HL-60 (cell line): ENCODE results near the gene TBC1D17.

Experiments used
- DNase-seq, 2 experiments: peaks; one replicate each; pipeline ENCODE4 v3.0.0-alpha.2; 2010 to 2020; ENCODE audit warnings: low read depth in 1 of 2, low spot score in 1 of 2
- H3K27ac ChIP-seq: fragments of 250-450 bp; sonication (Bioruptor Pico); replicated peaks from 2 replicates; pipeline ENCODE4 v1.5.1; 2020; ENCODE audit warnings: mild to moderate bottlenecking, moderate library complexity
- H3K27me3 ChIP-seq: fragments of 250-450 bp; sonication (Bioruptor Pico); 2 replicates; pipeline ENCODE4 v1.5.1; 2021; ENCODE audit warnings: mild to moderate bottlenecking, moderate library complexity; ENCODE audit not compliant: insufficient read depth, poor library complexity, severe bottlenecking
- H3K4me3 ChIP-seq: replicated peaks from 2 replicates; pipeline ENCODE4 v1.5.1; 2011; ENCODE audit warnings: mild to moderate bottlenecking, control low read depth, low read length; ENCODE audit not compliant: insufficient read depth
- GABPA ChIP-seq: IDR thresholded peaks from 2 replicates; pipeline ENCODE4 v1.6.1; 2012; ENCODE audit warnings: low read depth
- POLR2AphosphoS5 ChIP-seq: IDR thresholded peaks from 2 replicates; pipeline ENCODE4 v1.6.1; 2012; ENCODE audit warnings: low read depth
- SPI1 ChIP-seq: IDR thresholded peaks from 2 replicates; pipeline ENCODE4 v1.6.1; 2012; ENCODE audit warnings: low read depth, mild to moderate bottlenecking, borderline replicate concordance
- TF ChIP-seq, protein P1 (sequence below): IDR thresholded peaks from 2 replicates; pipeline ENCODE4 v1.6.1; 2012; ENCODE audit warnings: low read depth; ENCODE audit not compliant: insufficient replicate concordance
- TF ChIP-seq, protein P2 (sequence below): IDR thresholded peaks from one replicate; pipeline ENCODE4 v1.5.1; 2011; ENCODE audit warnings: low read length, control low read depth, inconsistent platforms; ENCODE audit not compliant: insufficient read depth

TBC1D17 gene

DNA sequence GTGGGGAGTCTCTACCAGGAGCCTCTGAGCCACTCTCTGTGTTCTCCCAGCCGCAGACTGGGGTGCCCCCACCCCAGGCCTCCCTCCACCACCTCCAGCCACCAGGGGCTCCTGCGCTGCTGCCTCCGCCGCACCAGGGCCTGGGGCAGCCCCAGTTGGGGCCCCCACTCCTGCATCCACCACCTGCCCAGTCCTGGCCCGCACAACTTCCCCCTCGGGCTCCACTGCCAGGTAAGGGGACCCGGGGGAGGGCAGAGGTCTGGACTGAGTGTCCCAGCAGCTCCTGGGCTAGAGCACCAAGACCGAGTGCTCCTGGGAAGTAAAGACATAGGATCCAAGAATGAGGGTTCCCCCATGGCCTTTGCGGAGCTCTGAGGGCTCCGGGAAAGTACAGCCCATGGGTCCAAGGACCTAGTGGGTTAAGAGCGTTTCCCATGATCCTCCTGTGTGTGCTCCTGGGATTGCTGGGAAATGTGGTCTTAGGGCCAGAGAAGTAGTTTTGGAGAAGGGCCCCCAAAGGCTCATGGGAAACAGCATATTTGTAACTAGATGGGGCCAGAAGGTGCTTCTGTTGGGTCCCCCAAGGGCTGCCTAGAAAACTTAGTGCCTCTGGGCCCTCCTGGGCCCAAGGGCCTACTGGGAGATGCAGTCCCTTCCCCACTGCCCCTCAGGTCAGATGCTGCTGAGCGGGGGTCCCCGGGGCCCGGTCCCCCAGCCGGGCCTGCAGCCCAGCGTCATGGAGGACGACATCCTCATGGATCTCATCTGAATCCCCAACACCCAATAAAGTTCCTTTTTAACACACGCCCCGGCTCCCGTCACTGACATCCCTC is 41.1 kb upstream of the TBC1D17 start:
- no peak overlapping the region for H3K4me3 ChIP-seq
- TF ChIP-seq GABPA (no peak), SPI1 (no peak), POLR2AphosphoS5 (no peak)
- TF ChIP-seq, protein P1, sequence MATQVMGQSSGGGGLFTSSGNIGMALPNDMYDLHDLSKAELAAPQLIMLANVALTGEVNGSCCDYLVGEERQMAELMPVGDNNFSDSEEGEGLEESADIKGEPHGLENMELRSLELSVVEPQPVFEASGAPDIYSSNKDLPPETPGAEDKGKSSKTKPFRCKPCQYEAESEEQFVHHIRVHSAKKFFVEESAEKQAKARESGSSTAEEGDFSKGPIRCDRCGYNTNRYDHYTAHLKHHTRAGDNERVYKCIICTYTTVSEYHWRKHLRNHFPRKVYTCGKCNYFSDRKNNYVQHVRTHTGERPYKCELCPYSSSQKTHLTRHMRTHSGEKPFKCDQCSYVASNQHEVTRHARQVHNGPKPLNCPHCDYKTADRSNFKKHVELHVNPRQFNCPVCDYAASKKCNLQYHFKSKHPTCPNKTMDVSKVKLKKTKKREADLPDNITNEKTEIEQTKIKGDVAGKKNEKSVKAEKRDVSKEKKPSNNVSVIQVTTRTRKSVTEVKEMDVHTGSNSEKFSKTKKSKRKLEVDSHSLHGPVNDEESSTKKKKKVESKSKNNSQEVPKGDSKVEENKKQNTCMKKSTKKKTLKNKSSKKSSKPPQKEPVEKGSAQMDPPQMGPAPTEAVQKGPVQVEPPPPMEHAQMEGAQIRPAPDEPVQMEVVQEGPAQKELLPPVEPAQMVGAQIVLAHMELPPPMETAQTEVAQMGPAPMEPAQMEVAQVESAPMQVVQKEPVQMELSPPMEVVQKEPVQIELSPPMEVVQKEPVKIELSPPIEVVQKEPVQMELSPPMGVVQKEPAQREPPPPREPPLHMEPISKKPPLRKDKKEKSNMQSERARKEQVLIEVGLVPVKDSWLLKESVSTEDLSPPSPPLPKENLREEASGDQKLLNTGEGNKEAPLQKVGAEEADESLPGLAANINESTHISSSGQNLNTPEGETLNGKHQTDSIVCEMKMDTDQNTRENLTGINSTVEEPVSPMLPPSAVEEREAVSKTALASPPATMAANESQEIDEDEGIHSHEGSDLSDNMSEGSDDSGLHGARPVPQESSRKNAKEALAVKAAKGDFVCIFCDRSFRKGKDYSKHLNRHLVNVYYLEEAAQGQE = no peak
- TF ChIP-seq, protein P2, sequence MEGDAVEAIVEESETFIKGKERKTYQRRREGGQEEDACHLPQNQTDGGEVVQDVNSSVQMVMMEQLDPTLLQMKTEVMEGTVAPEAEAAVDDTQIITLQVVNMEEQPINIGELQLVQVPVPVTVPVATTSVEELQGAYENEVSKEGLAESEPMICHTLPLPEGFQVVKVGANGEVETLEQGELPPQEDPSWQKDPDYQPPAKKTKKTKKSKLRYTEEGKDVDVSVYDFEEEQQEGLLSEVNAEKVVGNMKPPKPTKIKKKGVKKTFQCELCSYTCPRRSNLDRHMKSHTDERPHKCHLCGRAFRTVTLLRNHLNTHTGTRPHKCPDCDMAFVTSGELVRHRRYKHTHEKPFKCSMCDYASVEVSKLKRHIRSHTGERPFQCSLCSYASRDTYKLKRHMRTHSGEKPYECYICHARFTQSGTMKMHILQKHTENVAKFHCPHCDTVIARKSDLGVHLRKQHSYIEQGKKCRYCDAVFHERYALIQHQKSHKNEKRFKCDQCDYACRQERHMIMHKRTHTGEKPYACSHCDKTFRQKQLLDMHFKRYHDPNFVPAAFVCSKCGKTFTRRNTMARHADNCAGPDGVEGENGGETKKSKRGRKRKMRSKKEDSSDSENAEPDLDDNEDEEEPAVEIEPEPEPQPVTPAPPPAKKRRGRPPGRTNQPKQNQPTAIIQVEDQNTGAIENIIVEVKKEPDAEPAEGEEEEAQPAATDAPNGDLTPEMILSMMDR = no peak
- H3K27ac ChIP-seq = no peak overlapping the region
- H3K27me3 ChIP-seq = no peaks in the 10 kb centered on the region
- DNase-seq = no peak

DNA sequence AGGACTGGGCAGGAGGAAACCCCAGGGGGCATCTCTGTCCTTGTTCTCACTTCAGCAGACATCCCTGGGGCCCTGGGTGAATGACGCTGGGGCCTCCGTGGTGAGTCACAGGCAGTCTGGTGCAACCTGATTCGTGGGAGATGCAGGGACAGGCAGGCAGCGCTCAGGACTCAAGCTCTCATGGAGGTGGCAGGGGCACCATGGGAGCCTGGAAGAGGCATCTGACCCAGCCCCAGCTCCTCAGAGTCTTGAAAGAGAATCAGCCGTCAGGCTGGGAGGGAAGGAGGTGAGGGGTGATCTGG is 40.5 kb upstream of the TBC1D17 start:
- TF ChIP-seq, protein P1 = no peak
- TF ChIP-seq, protein P2 = no peak
- TF ChIP-seq GABPA (no peak), SPI1 (no peak), POLR2AphosphoS5 (no peak)
- H3K4me3 ChIP-seq = no peak overlapping the region
- H3K27me3 ChIP-seq = no peaks in the 10 kb centered on the region
- H3K27ac ChIP-seq = no peak overlapping the region
- DNase-seq = no peak

DNA sequence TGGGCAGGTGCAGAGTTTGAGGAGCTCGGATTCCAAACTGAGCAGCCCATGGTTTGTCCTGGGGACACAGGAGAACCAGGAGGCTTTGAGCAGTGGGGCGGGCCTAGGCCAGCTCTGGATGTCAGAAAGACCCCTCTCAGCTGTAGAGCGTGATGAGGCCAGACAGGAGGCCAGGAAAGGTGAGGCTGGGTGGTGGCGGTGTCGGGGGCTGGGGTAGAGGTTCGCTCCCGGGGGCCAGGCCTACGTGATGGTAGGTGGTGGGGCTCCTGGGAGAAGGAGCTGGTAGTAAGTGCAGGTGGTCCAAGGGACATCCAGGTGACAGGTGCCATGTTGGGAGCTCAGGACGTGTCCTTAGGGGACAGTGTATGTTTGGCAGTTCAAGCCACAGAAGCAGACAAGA is 40.1 kb upstream of the TBC1D17 start:
- TF ChIP-seq SPI1 (no peak), GABPA (no peak), POLR2AphosphoS5 (no peak)
- TF ChIP-seq, protein P1 = no peak
- TF ChIP-seq, protein P2 = no peak
- H3K27me3 ChIP-seq = no peaks in the 10 kb centered on the region
- H3K4me3 ChIP-seq = no peak overlapping the region
- no peak overlapping the region for H3K27ac ChIP-seq
- no peak for DNase-seq
